Choroid plexus epithelial cell (primary cell): ENCODE data around the gene APPBP2.
A peak's percentile ranks its signal among the peaks of the same experiment; 100 is the strongest.
"Not testable (repeated sequence)": the region's sequence is repeated elsewhere in the genome, so short reads cannot be mapped to it uniquely, and the experiment has no call there.

Experiments used
- DNase-seq: peaks from one replicate; pipeline ENCODE4 v3.0.0-alpha.2; 2010; ENCODE audit warnings: low read depth
- H3K4me3 ChIP-seq: 2 replicates; pipeline ENCODE4 v1.5.1; 2011; ENCODE audit warnings: low read depth, mild to moderate bottlenecking, control low read depth, low read length, moderate library complexity
- TF ChIP-seq, protein P1 (sequence below): conservative IDR thresholded peaks from 2 replicates; pipeline ENCODE4 v1.5.1; 2011; ENCODE audit warnings: low read depth, mild to moderate bottlenecking, control low read depth, inconsistent platforms, low read length, moderate library complexity

APPBP2 gene

DNA sequence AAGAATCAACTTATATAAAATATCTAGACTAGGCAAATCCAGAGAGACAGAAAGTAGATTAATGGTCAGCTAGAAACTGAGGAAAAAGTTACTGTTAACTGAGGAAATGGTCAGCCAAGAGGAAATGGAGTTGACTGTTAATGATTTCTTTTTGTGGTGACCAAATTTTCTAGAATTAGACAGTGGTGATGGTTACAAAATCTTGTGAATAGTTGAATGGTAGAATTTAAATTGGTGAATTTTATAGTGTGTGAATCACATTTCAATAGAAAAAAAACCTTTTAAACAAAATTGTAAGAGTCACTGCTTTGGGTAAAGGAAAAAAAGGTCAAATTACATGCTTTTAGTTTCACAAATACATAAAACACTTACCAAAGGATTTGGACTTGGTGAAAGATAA is 30.0 kb downstream of the APPBP2 start:
- no peak for DNase-seq
- TF ChIP-seq, protein P1, sequence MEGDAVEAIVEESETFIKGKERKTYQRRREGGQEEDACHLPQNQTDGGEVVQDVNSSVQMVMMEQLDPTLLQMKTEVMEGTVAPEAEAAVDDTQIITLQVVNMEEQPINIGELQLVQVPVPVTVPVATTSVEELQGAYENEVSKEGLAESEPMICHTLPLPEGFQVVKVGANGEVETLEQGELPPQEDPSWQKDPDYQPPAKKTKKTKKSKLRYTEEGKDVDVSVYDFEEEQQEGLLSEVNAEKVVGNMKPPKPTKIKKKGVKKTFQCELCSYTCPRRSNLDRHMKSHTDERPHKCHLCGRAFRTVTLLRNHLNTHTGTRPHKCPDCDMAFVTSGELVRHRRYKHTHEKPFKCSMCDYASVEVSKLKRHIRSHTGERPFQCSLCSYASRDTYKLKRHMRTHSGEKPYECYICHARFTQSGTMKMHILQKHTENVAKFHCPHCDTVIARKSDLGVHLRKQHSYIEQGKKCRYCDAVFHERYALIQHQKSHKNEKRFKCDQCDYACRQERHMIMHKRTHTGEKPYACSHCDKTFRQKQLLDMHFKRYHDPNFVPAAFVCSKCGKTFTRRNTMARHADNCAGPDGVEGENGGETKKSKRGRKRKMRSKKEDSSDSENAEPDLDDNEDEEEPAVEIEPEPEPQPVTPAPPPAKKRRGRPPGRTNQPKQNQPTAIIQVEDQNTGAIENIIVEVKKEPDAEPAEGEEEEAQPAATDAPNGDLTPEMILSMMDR, result no peak

DNA sequence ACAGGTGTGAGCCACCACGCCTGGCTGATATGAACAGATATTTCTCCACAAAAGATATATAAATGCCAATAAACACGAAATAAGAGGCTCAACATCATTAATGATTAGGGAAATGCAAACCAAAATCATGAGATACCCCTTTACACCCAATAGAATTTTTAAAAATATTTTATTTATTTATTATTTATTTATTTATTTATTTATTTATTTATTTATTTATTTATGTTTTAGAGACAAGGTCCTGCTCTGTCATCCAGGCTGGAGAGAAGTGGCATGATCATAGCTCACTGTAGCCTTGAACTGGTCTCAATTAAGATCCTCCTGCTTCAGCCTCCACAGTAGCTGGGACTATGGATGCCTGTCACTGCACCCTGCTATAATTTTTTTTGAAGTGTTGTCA is 30.8 kb downstream of the APPBP2 start:
- TF ChIP-seq, protein P1, result no peak
- DNase-seq, result no peak
- no peak overlapping the region for H3K4me3 ChIP-seq

More for the DNA sequence above, 30.0 kb downstream of the APPBP2 start:
- no peak overlapping the region for H3K4me3 ChIP-seq

DNA sequence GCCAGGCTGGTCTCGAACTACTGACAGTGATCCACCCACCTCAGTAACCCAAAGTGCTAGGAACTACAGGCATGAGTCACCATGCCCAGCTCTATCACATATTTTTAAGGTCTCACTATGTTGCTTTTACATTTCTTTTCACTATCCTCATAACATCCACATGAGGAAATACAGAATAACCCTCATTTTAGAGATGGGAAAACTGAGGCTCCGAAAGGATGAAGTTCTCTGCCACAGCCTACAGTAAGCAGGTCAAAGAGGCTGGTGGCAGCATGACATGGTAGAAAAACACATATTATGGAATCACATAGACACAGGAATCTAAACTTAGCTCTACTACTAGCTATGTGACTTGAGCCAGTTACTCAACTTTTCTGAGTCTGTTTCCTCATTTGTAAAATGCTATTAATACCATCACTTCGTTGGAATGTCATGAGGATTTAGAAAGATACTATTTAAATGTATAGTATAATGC is 32.2 kb downstream of the APPBP2 start:
- TF ChIP-seq, protein P1, result no peak
- DNase-seq, result peak; percentile 48
- H3K4me3 ChIP-seq, result no peak overlapping the region

DNA sequence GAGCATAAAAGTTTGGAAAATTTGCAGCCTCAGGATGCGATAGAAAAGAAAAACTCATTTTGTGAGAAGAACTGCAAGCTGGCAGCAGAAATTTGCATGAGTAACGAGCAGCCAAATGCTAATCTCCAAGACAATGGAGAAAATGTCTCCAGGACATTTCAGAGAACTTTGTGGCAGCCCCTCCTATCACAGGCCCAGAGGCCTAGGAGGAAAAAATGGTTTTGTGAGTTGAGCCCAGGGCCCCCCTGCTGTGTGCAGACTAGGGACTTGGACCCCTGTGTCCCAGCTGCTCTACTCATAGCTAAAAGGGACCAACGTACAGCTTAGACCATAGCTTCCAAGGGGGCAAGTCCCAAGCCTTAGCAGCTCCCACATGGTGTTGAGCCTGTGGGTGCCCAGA is 34.3 kb downstream of the APPBP2 start:
- no peak overlapping the region for H3K4me3 ChIP-seq
- DNase-seq, result no peak
- TF ChIP-seq, protein P1, result no peak

DNA sequence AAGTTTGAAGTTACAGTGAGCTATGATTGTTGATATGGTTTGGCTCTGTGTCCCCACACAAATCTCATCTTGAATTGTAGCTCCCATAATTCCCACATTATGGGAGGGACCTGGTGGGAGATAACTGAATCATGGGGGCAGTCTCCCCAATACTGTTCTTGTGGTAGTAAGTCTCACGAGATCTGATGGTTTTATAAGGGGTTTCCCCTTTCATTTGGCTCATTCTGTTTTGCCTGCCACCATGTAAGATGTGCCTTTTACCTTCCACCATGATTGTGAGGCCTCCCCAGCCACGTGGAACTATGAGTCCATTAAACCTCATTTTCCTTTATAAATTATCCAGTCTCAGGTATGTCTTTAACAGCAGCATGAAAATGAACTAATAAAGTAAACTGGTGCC is 35.4 kb downstream of the APPBP2 start:
- DNase-seq, H3K4me3 ChIP-seq: not testable (repeated sequence)

DNA sequence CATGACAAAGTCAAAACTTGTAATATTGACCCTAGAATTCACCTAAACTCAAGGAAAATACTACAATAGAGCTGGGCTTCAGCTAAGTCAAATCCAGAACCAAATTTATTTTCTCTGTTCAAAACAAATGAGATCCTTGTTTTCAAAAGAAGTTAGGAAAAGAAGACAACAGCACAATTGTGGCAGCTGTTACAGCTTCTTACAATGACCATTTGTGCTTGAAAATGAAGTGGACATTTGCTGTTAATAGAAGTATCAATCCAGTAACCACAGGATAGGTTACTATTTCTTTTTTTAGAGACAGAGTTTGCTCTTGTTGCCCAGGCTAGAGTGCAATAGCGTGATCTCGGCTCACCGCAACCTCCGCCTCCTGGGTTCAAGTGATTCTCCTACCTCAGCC is 44.4 kb downstream of the APPBP2 start:
- TF ChIP-seq, protein P1, result no peak

DNA sequence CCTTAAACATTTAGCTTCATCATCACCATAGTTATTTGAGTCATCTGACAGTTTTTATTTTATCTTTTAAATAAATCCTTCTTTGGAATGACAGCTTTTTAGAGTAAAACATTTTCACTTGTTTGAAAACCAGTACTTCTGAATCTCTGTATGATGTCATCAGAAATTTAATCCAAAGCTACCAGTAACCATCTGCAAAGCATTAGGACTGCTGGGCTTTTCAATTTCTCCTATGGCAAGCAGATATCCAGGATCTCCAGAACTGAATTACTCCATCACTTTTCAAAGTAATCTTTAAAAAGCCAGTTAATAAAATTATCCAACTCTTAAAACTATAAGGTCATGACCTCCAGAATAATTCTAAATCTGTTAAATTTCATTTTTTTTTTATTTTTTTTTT is 52.3 kb downstream of the APPBP2 start:
- H3K4me3 ChIP-seq, result no peak overlapping the region

More for the DNA sequence above, 44.4 kb downstream of the APPBP2 start:
- H3K4me3 ChIP-seq, result no peak overlapping the region
- DNase-seq, result no peak

More for the DNA sequence above, 52.3 kb downstream of the APPBP2 start:
- TF ChIP-seq, protein P1, result no peak
- no peak for DNase-seq
